Stimulated activated naive CD4-positive, alpha-beta T cell treated with Interleukin-2 at 50 U/mL for 16 hours (primary cell): ENCODE measurements around the gene LCN9.

Source experiments
- DNase-seq: peaks from one replicate; lab custom pipeline; 2025; lab: John Stamatoyannopoulos, UW

LCN9 gene

DNA sequence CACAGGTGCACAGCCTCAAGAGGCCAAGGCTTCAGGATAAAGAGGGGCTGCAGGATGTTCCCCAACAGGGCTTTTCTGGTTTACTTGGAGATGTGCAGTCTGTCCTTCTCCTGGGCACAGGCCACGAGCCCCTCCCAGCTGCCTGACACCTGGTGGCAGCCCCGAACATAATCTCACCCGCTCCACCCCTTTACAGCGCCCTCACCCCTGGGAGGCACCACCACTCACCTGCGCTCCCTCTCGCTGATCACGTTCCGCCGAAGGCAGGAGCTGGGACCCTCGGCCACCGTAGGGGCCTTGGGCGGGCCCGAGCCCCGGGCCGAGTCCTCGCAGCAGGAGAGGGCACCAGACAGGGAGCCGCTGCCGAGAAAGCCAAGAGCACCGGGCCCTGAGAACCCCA is 35.7 kb downstream of the LCN9 start:
- no peak for DNase-seq

DNA sequence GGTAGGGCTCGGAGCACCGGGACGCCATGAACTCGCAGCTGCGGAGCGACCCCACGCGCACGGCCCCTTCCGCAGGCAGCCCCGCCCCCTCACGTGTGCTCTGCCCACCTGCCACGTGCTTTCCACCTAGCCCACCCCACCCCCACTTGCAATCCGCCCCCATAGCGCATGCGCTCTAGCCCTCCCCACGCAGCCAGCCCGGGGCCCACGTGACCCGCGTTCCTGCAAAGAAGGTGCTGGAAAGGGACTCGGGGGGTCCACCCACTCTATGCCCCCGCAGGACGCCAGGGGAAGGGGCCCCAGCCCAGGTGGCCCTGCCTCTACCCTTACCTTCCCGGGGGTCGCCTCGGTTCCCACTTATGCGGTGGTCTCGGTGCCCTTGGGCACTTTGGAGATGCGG is 36.3 kb downstream of the LCN9 start, which contains the start of gene SOHLH1:
TSS of gene SOHLH1 (minus strand) at position 42 of the 400 bp plus-strand sequence. CDS start at position 28, 14 bp downstream.
- no peak for DNase-seq

DNA sequence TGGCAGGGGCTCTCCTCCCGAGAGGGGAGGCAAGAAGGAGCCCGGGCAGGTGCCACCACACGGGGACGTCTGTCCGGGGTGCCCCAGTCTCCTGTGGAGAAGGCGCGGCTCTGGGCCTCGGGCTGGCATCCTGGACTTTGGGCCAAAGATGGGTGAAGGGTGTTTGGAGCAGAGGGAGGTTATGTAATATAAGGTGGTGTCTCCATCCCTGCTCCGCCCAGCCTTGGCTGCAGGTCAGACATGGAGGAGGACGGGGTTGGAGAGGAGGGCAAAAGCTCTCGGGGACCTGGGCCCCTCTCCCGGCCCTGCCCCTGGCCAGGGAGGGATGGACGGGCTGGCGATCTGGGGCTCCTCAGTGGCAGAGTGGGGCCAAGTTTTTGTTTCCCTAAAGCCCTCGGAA is 37.4 kb downstream of the LCN9 start:
- no peak for DNase-seq

DNA sequence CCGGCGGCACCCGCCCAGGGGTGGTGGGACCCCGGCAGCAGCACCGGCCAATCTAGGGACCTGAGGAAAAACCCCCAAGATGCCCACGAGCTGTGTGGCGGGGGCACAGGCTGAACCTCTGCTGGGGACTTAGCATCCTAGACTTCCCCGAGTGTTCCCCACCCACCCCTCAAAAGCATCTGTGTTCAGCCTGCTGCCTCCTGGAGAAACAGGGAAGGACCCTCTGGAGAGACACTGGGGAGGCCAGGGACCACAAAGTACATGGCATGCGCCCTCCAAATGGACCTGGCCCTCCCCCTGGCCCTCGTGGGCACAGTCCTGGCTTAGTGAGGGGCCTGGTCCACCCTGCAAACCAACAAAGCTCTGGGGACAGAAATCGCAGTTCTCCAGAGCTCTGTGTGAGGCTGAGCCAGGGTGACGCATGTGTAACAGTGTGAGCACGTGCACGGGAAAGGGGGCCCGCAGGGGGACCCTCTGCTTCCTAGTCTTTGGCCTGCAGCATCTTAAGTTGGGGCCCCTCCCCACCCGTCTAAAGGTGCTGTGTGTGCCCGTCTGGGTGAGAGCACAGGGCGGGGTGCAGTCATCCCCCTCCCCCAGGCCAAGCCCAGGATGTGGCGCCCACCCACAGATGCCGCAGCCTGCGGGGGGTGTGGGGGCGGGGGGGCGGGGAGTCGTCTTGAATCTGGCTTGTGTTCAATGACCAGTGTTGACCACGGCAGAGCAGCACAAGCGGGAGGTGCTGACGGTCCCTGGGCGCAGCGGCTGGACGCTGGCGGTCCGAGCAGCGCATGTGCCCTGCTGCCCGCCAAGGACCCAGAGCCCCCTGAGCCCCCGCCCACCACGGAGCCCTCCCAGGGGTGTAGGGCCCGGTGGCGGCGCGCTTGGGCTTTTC is 38.2 kb downstream of the LCN9 start:
- DNase-seq: peak; percentile 14

DNA sequence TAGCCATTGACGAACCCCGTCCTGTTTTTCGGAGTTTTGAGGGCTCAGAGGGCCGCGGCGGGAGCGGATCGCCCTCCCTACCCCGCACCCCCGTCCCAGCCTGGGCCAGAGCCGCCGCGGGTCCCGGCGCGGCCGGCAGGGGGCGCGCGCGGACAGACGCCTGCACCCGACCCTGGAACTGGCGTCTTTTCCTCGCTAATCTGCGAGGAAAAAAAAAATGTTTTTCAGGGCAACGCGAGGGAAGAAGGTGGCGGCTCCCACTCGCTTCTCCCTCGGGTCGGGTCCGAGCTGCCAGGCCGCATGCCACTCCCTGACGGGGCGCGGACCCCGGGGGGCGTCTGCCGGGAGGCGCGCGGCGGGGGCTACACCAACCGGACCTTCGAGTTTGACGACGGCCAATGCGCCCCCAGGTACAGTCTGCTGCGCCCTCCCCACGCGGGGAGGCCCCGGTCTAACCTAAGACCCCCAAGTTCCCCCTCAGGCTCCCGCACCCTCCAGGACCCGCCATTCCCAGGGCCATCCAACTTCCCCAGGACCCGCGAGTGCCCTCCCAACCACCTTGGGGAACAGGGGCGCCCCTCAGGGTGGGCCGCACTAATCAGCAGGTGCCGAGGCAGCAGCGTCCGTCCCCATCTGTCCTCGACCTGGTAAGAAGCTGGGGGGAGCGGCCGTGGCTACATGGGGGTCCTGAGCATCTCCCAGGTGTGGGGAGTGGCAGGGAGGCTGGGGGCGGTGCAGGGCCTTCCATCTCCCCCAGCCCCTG is 39.0 kb downstream of the LCN9 start, which contains the start of gene KCNT1:
TSS of gene KCNT1 (plus strand) at position 227 of the 763 bp plus-strand sequence. CDS start at position 301, 74 bp downstream.
- DNase-seq: no peak

DNA sequence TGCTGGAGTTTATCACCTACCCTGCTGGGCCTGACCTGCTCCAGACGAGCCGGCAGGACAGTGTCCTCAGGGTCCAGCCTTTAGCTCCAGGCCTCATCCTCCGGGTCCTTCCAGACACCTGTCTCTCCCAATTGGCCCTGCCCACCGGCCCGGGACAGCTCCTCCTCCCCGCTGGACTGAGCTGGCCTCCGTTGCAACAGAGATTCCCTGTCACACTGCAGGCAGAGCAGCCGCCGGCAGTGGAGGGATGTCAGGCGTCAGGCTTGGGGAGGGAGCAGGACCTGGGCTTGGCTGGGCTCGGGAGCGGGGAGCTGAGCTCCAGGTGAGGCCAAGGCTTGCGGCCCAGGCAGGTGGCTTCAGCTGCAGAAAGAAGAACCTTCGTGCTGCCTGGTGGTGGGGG is 40.6 kb downstream of the LCN9 start:
- DNase-seq: no peak

DNA sequence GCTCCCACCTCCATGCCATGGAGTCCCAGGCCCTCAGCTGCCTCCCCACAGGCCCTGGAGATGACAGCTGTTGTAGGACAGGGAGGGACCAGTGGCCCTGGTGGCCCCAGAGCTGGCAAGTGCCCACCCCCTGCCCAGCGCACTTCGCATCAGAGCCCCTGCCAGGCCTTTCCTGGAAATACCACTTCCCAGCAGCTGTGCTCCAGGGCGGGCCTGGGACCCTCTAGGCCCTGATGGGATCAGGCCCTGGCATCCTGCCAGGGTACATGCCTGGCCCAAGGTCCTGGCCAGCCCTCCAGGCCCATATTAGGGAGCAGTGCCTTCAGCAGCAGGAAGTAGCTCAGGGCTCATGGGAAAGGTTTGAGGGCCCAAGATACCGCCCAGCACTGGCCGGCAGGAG is 41.4 kb downstream of the LCN9 start:
- no peak for DNase-seq

DNA sequence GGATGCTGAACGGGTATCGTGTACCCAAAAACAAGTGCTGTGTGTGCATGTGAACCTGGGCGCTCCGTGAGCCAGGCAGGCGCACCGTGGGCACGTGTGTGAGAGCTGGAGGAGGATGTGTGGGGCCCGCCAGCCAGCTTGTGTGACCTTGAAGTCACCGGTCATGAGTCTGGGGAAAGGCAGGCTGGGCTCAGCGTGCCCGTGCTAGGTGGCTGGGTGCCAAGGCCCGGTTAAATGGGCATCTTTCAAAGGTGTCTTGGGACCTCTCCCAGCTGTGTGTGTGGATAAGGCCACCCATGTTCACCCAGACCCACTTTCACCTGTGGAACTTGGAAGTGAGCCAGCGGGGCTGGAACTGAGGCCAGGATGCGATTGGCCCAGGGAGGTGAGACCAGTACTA is 42.3 kb downstream of the LCN9 start:
- no peak for DNase-seq

DNA sequence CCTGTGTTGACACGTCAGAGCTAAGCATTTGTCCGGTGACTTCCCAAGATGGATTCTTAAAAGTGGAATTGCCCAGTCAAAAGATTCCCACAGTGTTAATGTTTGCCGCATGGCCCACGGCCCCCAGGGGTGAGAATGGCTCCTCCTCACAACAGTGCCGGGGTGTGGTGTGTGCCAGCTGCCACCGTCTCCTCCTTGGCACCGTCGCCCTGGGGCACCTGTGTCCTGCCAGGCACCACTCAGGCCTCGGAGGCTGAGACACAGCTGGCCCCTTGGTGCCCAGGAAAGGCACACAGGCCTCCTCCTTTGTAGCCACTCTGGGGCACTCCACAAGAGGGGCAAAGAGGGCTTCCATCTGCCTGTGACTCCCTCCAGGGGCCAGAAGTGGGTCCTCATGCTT is 43.2 kb downstream of the LCN9 start:
- no peak for DNase-seq

DNA sequence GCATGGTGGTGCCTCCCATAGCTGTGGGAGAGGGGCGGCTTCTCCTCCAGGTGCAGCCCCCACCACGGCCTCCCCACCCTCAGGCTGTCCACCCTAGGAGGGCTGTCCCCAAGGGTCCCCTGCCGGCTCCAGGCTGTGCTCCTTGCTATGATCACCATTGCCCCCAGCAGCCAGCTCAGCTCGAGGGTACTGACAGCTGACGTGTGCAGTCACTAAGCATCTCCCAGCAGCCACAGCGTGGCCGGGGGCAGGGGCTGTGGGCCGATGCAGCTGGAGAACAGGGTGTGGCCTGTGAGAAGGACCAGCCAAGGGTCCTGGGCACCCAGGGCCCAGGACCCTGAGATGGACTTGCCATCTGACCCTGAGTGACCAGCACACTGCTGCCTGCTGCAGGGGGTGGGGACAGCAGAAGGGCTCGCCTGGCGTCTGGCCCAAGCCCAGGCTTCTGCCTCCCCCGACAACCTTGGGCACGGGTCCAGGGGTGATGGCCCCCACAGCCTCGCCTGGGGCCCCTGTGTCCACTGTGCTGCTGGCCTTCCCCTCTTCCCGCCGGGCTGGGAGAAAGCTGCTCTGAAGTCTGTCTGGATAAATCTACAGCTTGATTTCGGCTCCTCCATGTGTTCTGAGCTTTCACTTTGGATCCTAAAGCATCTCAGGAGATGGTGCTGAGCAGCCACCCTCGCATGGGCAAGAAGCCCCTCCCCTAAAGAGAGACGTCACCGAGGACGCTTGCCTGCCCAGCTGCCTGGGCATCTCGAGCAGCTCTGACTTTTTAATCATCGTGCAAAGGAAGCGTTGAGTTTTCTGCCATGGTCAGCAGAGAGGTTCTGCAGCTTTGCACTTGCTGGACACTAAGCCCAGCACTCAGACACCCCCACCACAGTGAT is 44.4 kb downstream of the LCN9 start:
- DNase-seq: no peak

DNA sequence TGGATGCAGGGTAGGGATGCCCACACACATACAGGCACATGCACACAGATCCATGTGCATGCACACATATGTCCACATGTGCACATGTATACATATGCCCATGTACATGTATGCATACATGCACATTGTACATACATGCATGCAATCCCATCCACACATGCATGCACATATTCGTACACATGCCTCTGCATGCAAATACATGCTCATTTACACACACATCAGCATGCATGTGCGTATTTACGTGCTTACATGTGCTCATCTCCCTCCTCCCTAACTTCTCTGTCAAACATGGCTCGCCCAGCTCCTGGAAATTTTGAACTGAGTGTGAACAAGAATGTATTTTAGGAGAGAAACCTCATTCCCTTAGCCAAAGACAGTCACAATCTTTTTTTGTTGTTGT is 45.1 kb downstream of the LCN9 start:
- no peak for DNase-seq

DNA sequence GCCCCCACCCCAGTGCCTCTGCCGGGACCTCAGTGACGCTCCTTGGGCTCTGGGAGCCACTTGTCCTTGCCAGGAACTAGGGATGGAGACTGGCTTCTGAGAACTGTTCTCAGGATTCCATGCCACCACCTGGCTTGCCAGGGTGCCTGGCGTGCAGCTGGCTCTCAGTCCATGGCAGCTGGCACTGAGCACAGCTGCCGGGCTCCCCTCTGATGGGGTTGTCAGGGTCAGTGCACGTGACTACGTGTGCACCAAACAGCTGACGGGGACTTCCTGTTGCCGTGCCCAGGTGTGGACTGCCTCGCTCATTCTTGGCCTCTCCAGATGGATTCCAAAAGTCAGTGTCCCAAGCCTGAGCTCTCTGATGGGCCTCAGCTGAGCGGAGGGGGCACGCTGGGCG is 48.3 kb downstream of the LCN9 start:
- DNase-seq: no peak

DNA sequence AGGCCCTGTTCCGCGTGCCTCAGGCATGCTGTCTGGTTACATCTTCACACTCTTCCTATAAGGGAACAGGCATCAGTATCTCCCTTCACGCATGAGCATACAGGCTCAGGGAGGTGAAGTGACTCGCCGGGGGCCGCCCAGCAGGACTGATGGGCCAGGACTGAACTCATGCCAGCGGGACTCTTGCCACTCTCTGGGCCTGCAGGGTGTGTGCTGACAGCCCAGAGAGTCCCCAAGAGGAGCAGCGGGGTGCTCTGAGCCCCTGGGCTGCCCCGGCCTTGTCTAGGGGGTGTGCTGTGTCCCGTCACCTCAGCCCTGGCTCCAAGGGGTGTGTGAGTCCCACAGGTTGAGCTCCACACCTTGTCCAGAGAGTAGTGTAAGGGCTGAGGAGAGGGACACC is 48.8 kb downstream of the LCN9 start:
- DNase-seq: no peak

DNA sequence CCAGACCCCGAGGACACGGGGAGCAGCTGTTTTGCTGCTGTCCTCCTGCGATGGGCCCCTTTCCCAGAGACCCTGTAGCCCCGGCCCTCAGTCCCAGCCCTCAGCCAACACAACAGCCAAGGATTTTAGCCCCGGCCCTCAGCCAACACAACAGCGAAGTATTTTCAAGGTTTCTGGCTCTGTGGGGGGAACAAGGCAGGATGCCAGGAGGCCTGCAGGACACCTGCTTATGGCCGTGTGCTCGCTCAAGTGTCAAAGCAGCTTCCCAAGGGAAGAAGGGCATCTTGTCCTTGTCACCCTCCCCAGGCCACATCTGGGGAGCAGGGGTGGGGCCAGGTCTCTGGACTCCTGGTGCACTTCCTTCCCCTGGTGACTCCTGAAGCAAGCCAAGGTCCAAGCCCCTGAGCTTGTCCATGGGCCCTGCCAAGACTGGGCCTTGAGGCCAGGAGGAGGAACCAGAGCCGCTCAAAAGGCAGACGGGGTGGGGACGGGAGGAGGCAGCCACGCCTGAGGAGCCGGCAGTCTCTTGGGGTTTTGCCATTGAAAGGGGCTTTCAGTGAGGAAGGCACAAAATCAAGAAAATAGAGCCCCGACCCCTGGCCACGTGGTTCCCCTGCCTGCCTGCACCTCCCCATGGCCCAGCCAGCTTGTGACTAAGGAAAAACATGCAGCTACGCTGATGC is 49.6 kb downstream of the LCN9 start:
- DNase-seq: no peak

DNA sequence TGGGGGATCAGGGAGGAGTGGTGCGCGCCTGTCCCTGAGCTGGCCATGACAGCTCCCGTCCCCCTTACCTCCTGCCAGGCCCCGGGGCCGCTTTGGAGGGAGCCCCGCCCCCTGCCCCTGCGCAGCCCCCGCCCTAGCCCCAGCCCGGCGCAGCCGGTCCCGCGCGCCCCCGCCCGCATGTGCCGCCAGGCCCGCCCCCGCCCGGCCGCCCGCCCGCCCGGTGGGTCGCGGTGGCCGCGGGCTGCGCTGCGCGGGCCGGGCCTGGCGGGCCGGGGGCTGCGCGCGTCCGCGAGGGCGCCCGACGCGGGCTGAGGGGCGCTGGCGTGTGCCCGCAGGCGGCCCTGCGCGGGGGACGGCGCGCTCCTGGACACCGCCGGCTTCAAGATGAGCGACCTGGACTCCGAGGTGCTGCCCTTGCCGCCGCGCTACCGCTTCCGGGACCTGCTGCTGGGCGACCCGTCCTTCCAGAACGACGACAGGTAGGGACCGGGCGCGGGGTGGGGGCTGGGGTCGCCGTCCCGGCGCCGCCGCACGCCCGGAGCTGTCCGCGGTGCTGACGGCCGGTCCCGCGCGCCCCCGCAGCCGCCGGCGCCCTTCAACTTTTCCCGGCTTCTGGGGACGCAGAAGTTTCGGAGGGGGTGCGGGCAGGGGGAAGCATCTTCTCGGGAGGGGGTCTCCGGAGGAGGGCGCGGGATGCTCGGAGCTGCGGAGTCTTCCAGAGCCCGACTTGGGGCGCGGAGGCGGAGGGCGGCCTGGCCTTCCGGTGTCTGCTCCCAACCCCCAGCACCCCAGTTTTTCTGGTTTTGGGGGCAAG is 51.3 kb downstream of the LCN9 start:
- DNase-seq: no peak

DNA sequence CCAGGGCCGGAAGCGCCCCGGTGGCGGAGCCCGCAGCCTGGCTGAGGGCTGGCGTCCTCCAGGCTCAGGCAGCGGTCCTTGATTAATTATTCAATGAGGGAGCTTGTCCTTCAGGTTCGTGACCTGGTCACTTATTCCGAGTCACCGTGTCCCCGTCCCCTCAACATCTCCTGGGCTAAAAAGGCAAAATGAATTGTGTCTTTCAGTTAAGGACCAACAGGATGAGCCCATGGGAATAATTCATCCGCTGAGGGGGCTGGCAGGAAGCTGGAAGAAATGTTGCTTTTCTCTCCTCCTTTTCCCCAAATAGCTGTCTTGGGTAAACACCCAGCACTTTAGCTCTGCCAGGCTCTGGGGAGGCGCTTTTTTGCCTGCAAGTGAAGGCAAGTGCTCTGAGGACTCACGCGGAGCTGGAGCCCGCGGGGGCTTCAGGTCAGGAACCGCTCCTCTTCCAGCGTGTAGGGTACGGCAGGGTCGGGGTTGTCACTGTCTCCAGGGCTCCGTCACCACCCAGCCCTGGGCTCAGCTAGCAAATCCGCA is 52.0 kb downstream of the LCN9 start:
- DNase-seq: no peak

DNA sequence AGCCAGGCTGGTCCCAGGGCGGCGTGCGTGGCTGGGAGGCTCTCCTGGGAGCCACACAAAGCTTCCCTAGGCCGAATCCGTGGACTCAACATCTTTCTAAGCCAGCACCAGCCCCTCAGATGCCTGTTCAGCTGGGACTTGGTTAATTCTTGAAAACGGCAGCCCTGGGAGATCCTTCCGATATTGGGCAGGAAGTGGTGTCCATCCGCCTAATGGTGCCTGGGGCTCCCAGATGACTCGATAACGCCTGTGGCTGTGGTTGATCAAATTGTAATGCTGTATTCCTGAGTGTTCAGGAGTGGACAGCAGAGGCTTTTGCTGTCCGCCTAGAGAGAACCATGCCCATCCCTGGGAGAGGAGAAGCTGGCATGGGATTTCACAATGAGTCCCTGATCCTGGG is 52.9 kb downstream of the LCN9 start:
- no peak for DNase-seq
